Lung (tissue), 12 donors: Measurements from ENCODE around the gene NR6A1. TPM values are rescaled to one million over a fixed set of nuclear protein-coding genes. Genes with fewer than 3 reads are reported as not detected.

ENCODE experiments used
- ATAC-seq: fragments of 200-7000 bp; cut with Tn5 transposase; one replicate; pipeline ENCODE4 v1.9.1; 2020; ENCODE audit warnings: moderate number of reproducible peaks; ENCODE audit not compliant: insufficient read depth, low FRiP score
- DNase-seq, 3 donors: peaks; one replicate each; pipeline ENCODE4 v3.0.0-alpha.2; 2013 to 2017
- H3K27ac ChIP-seq, 2 donors: one replicate each; pipeline ENCODE4 v1.5.1; 2013; ENCODE audit warnings: mild to moderate bottlenecking in 2 of 2, moderate library complexity in 2 of 2, control low read depth in 1 of 2, inconsistent platforms in 1 of 2, low read depth in 1 of 2, low read length in 1 of 2
- H3K27me3 ChIP-seq, 3 donors: one replicate each; pipeline ENCODE4 v1.5.1; 2013; ENCODE audit warnings: low read length in 2 of 3; ENCODE audit not compliant: control insufficient read depth in 3 of 3, insufficient read depth in 3 of 3
- H3K36me3 ChIP-seq, 4 donors: one replicate each; pipeline ENCODE4 v1.5.1; 2013; ENCODE audit warnings: low read length in 4 of 4, mild to moderate bottlenecking in 1 of 4, moderate library complexity in 1 of 4; ENCODE audit not compliant: control insufficient read depth in 4 of 4, insufficient read depth in 4 of 4
- H3K4me1 ChIP-seq, 5 donors: one replicate each; pipeline ENCODE4 v1.5.1; 2013; ENCODE audit warnings: low read length in 5 of 5, mild to moderate bottlenecking in 2 of 5, moderate library complexity in 1 of 5; ENCODE audit not compliant: control insufficient read depth in 5 of 5, insufficient read depth in 5 of 5
- H3K4me3 ChIP-seq: one replicate; pipeline ENCODE4 v1.5.1; 2013; ENCODE audit warnings: mild to moderate bottlenecking, control low read depth, moderate library complexity
- H3K9ac ChIP-seq, 2 donors: one replicate each; pipeline ENCODE4 v1.5.1; 2013; ENCODE audit warnings: low read length in 2 of 2, control low read depth in 1 of 2; ENCODE audit not compliant: insufficient read depth in 1 of 2
- H3K9me3 ChIP-seq, 4 donors: one replicate each; pipeline ENCODE4 v1.5.1; 2013; ENCODE audit warnings: low read length in 3 of 4, mild to moderate bottlenecking in 1 of 4, moderate library complexity in 1 of 4; ENCODE audit not compliant: control insufficient read depth in 4 of 4, insufficient read depth in 3 of 4
- WGBS, 2 donors: extraction: QIAGEN DNeasy Blood & Tissue Kit; methylation state at CpG; one replicate each; pipeline ENCODE4 v1.1.7; 2013; 5-methylcytosine and 5-hydroxymethylcytosine counted together
- polyA plus RNA-seq, 2 donors: library from polyadenylated mRNA; stranded (reverse); fragments of 200-250 nt; gene quantifications; one replicate each; pipeline ENCODE4 v1.2.1, GENCODE V29; 2013
- total RNA-seq, 2 donors: library from RNA; depleted of rRNA in 1 of 2; stranded (reverse); fragments of >200 nt in 1 of 2; gene quantifications; one replicate each; pipeline ENCODE4 v1.2.1, GENCODE V29; 2014 to 2021
- TF ChIP-seq, protein P1 (sequence below): IDR thresholded peaks from 2 replicates; pipeline ENCODE4 v1.5.1; 2012; ENCODE audit warnings: mild to moderate bottlenecking; ENCODE audit errors: control extremely low read depth, extremely low read depth
- donor health status: control.
- donor health status: control.
- donor health status: Bipolar disorder and iron deficiency.
- donor health status: healthy.
- donor health status: DM: yes; HTN: yes; CAD: no.

Gene NR6A1
- total and polyA plus RNA-seq, 4 donors = 0.94 to 4.0 (median 2.4) TPM

DNA sequence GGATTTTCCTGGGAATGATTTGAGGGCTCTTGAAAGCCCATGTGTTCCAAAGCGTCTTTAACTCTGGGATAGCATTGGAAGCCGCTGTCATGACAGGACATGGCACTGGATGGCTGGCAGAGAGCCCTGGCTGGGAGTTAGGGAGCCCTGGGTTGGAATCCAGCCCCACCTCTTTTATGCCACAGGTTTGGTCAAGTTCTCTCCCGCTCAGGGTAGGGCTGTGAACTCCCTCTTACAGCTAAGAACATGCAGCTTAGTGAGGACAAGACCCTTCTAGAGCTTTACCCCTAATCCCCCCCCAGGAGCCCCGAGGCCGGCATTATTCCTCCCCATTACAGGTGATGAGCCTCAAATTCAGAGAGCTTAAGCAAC, 43.0 kb upstream of the NR6A1 start:
- Histone ChIP-seq H3K27ac (no peak overlapping the region), H3K4me3 (no peak overlapping the region), H3K9me3 (peaks cover 0 to 2% (median 0%) of the 10 kb centered on the region in 4 donors), H3K36me3 (peaks cover 0 to 6% (median 3%) of the 10 kb centered on the region in 4 donors), H3K27me3 (no peaks in the 10 kb centered on the region), H3K9ac (no peak overlapping the region), H3K4me1 (peaks cover 0 to 12% (median 7%) of the 10 kb centered on the region in 5 donors)
- TF ChIP-seq, protein P1, sequence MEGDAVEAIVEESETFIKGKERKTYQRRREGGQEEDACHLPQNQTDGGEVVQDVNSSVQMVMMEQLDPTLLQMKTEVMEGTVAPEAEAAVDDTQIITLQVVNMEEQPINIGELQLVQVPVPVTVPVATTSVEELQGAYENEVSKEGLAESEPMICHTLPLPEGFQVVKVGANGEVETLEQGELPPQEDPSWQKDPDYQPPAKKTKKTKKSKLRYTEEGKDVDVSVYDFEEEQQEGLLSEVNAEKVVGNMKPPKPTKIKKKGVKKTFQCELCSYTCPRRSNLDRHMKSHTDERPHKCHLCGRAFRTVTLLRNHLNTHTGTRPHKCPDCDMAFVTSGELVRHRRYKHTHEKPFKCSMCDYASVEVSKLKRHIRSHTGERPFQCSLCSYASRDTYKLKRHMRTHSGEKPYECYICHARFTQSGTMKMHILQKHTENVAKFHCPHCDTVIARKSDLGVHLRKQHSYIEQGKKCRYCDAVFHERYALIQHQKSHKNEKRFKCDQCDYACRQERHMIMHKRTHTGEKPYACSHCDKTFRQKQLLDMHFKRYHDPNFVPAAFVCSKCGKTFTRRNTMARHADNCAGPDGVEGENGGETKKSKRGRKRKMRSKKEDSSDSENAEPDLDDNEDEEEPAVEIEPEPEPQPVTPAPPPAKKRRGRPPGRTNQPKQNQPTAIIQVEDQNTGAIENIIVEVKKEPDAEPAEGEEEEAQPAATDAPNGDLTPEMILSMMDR = no peak
- WGBS, 2 donors = 82 to 83% methylated on average over 5 of the region's 5 CpGs
- DNase-seq = no peak
- no peak for ATAC-seq

DNA sequence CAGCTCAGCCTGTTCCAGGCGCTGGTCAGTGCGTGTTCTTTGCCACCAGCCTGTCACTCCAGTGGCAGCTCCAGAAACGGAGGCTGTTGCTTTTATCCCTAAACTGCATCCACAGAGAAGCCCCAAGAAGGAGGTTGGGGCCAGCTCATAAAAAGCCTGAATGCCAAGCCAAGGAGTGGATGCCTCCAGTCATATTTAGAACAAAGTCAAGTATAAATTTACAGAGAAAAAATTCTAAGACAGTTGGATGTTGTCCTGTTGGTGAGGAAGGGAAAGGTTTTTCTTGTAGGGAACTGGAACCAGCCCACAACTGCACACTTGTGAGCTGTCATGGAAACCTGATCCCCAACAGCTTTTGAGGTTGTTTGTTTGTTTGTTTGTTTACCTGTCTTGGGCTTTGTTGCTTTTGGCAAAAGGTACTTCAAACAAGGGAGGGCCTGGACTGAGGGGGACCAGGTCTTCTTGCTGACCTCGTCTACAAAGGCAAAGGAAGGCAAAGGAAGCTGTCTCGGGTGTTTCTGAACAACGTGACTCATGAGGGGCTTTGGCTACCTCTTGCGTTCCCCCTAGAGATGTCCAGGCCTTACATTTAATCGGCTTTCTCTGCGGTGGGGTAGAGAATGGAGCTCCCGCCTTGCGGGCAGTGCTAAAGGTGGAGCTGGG, 42.5 kb upstream of the NR6A1 start:
- Histone ChIP-seq H3K27me3 (no peaks in the 10 kb centered on the region), H3K36me3 (peaks cover 0 to 6% (median 3%) of the 10 kb centered on the region in 4 donors), H3K27ac (no peak overlapping the region), H3K4me1 (peaks cover 0 to 12% (median 7%) of the 10 kb centered on the region in 5 donors), H3K9ac (no peak overlapping the region), H3K9me3 (peaks cover 0 to 1% (median 0%) of the 10 kb centered on the region in 4 donors), H3K4me3 (no peak overlapping the region)
- DNase-seq (no peak), ATAC-seq (no peak)
- 90% methylated on average over 11 of the region's 11 CpGs for WGBS, 2 donors
- TF ChIP-seq, protein P1 = no peak

DNA sequence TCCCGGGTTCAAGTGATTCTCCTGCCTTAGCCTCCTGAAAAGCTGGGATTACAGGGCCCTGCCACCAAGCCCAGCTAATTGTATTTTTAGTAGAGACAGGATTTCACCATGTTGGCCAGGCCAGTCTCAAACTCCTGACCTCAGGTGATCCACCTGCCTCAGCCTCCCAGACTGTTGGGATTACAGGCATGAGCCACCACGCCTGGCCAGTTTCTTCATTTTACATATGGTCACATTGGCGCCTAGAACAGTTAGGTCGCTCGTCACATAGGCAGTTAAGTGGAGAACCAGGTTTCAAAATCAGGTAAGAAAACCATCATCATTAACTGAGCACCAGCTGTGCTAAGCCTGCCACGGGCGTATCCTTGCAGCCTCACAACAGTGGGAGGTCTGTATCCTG, 41.9 kb upstream of the NR6A1 start:
- peaks cover 0 to 12% (median 7%) of the 10 kb centered on the region in 5 donors for H3K4me1 ChIP-seq
- H3K4me3 ChIP-seq = no peak overlapping the region
- H3K36me3 ChIP-seq = peaks cover 0 to 8% (median 4%) of the 10 kb centered on the region in 4 donors
- ATAC-seq (no peak), DNase-seq (no peak)
- no peak overlapping the region for H3K9ac ChIP-seq
- WGBS, 2 donors = 94 to 95% methylated on average over 7 of the region's 7 CpGs
- no peaks in the 10 kb centered on the region for H3K27me3 ChIP-seq
- H3K27ac ChIP-seq = no peak overlapping the region
- TF ChIP-seq, protein P1 = no peak
- H3K9me3 ChIP-seq = no peaks in the 10 kb centered on the region
